ENCODE measurements around the gene ERG28. TPM values are rescaled to one million over a fixed set of nuclear protein-coding genes. Genes with fewer than 3 reads are reported as not detected.
A peak's percentile ranks its signal among the peaks of the same experiment; 100 is the strongest.
"Not testable (repeated sequence)": the region's sequence is repeated elsewhere in the genome, so short reads cannot be mapped to it uniquely, and the experiment has no call there.

Gene ERG28
- 10 to 100 TPM; 11.7 to 12.7 TPM for total RNA-seq
- 10 to 100 TPM; 27.0 to 34.2 (median 29.4) TPM for polyA plus RNA-seq
- 10.3 to 36.7 (median 26.8) reads per million in 6 experiments for total RNA-seq

- peaks cover 0 to 25% (median 3%) of the 10 kb centered on the region in 3 donors for H3K36me3 Mint-ChIP-seq
- POLR2A ChIA-PET: interaction anchor here (0.6 to 1.8 kb wide), 8 partner anchors 138 to 677 kb away, joined by 3 to 5 read pairs (median 3); partner anchors contain the start of genes BATF and TGFB3
- H3K27ac Mint-ChIP-seq: peak within 1 kb of the TSS; percentile 92 to 99 (median 98)
- peak; percentile 93 to 98 (median 97) for DNase-seq
- ATAC-seq: peak; percentile 94
- H3K27me3 Mint-ChIP-seq: no peaks in the 10 kb centered on the region
- peaks cover 7 to 36% (median 26%) of the 10 kb centered on the region in 4 donors for H3K4me1 Mint-ChIP-seq
- no peaks in the 10 kb centered on the region for H3K9me3 Mint-ChIP-seq
- H3K4me3 Mint-ChIP-seq: peak within 1 kb of the TSS; percentile 90 to 100 (median 97)
These were observed at the start of gene ERG28, which contains the start of gene TTLL5 for GRCh38 chr14:75660630-75661498. TSS of gene ERG28 (minus strand) at chr14:75660876. CDS start at chr14:75657502, 3,374 bp downstream. TSS of gene TTLL5 (plus strand) at chr14:75661246. CDS start at chr14:75663150, 1,904 bp downstream.

- ATAC-seq (peak; percentile 66 to 82), DNase-seq (peak; percentile 27 to 78 (median 52))
- no peaks in the 10 kb centered on the region for H3K9me3 Mint-ChIP-seq
- H3K27me3 Mint-ChIP-seq: no peaks in the 10 kb centered on the region
- peaks cover 0 to 27% (median 0%) of the 10 kb centered on the region in 3 donors for H3K36me3 Mint-ChIP-seq
- POLR2A ChIA-PET: interaction anchor here (1.4 kb wide), 1 partner anchor 273 kb away, joined by 6 read pairs; the partner anchor contains the start of gene TGFB3
- H3K4me3 Mint-ChIP-seq: no peak overlapping the region
- H3K4me1 Mint-ChIP-seq: no peaks in the 10 kb centered on the region
- H3K27ac Mint-ChIP-seq: no peak overlapping the region
These were observed 48.6 kb upstream of the ERG28 start for GRCh38 chr14:75709207-75709812.

GRCh38 chr14:75705014-75705413 is 44.3 kb upstream of the ERG28 start:
- no peaks in the 10 kb centered on the region for H3K9me3 Mint-ChIP-seq
- ATAC-seq: no peak
- no peaks in the 10 kb centered on the region for H3K27me3 Mint-ChIP-seq
- no peaks in the 10 kb centered on the region for H3K4me1 Mint-ChIP-seq
- peaks cover 0 to 48% (median 3%) of the 10 kb centered on the region in 3 donors for H3K36me3 Mint-ChIP-seq
- H3K27ac Mint-ChIP-seq: no peak overlapping the region
- no peak for DNase-seq
- POLR2A ChIA-PET: no interaction called here
- H3K4me3 Mint-ChIP-seq: no peak overlapping the region

GRCh38 chr14:75703467-75703866 is 42.8 kb upstream of the ERG28 start:
- DNase-seq (no peak), ATAC-seq (no peak)
- peaks cover 0 to 64% (median 14%) of the 10 kb centered on the region in 3 donors for H3K36me3 Mint-ChIP-seq
- POLR2A ChIA-PET: no interaction called here
- H3K27me3 Mint-ChIP-seq: no peaks in the 10 kb centered on the region
- H3K4me1 Mint-ChIP-seq: peaks cover 0 to 4% (median 0%) of the 10 kb centered on the region in 4 donors
- H3K27ac Mint-ChIP-seq: no peak overlapping the region
- H3K4me3 Mint-ChIP-seq: no peak overlapping the region
- no peaks in the 10 kb centered on the region for H3K9me3 Mint-ChIP-seq

- Mint-ChIP-seq H3K27ac (no peak overlapping the region), H3K4me1 (peaks cover 0 to 7% (median 0%) of the 10 kb centered on the region in 4 donors), H3K36me3 (peaks cover 0 to 67% (median 14%) of the 10 kb centered on the region in 3 donors), H3K4me3 (no peak overlapping the region), H3K27me3 (no peaks in the 10 kb centered on the region), H3K9me3 (no peaks in the 10 kb centered on the region)
- POLR2A ChIA-PET: no interaction called here
- DNase-seq (no peak), ATAC-seq (no peak)
These were observed 42.1 kb upstream of the ERG28 start for GRCh38 chr14:75702616-75703261.

- Mint-ChIP-seq H3K27ac (no peak overlapping the region), H3K36me3 (peaks cover 0 to 66% (median 14%) of the 10 kb centered on the region in 3 donors)
These were observed 41.4 kb upstream of the ERG28 start for GRCh38 chr14:75702122-75702521.

GRCh38 chr14:75700295-75700694 is 39.6 kb upstream of the ERG28 start:
- Mint-ChIP-seq H3K36me3 (peaks cover 3 to 77% (median 21%) of the 10 kb centered on the region in 3 donors), H3K27me3 (no peaks in the 10 kb centered on the region), H3K9me3 (peaks cover 0 to 7% (median 0%) of the 10 kb centered on the region in 9 donors), H3K4me1 (peaks cover 0 to 7% (median 0%) of the 10 kb centered on the region in 4 donors), H3K4me3 (no peak overlapping the region), H3K27ac (no peak overlapping the region)
- POLR2A ChIA-PET: no interaction called here
- DNase-seq (no peak), ATAC-seq (no peak)

More at GRCh38 chr14:75702122-75702521, 41.4 kb upstream of the ERG28 start:
- no peaks in the 10 kb centered on the region for H3K27me3 Mint-ChIP-seq
- POLR2A ChIA-PET: no interaction called here
- ATAC-seq (no peak), DNase-seq (no peak)
- H3K4me1 Mint-ChIP-seq: peaks cover 0 to 7% (median 0%) of the 10 kb centered on the region in 4 donors
- H3K9me3 Mint-ChIP-seq: no peaks in the 10 kb centered on the region
- no peak overlapping the region for H3K4me3 Mint-ChIP-seq

- DNase-seq (no peak), ATAC-seq (no peak)
- peaks cover 0 to 7% (median 0%) of the 10 kb centered on the region in 4 donors for H3K4me1 Mint-ChIP-seq
- POLR2A ChIA-PET: no interaction called here
- no peaks in the 10 kb centered on the region for H3K27me3 Mint-ChIP-seq
- peaks cover 10 to 80% (median 31%) of the 10 kb centered on the region in 3 donors for H3K36me3 Mint-ChIP-seq
- H3K9me3 Mint-ChIP-seq: peaks cover 0 to 13% (median 3%) of the 10 kb centered on the region in 9 donors
- H3K27ac Mint-ChIP-seq: no peak overlapping the region
- no peak overlapping the region for H3K4me3 Mint-ChIP-seq
These were observed 38.7 kb upstream of the ERG28 start for GRCh38 chr14:75699331-75699730.

GRCh38 chr14:75697918-75698317 is 37.2 kb upstream of the ERG28 start:
- Mint-ChIP-seq H3K9me3 (peaks cover 0 to 17% (median 3%) of the 10 kb centered on the region in 9 donors), H3K4me1 (peaks cover 0 to 7% (median 0%) of the 10 kb centered on the region in 4 donors), H3K27me3 (no peaks in the 10 kb centered on the region), H3K4me3 (no peak overlapping the region), H3K36me3 (peaks cover 16 to 86% (median 41%) of the 10 kb centered on the region in 3 donors), H3K27ac (no peak overlapping the region)
- POLR2A ChIA-PET: no interaction called here
- ATAC-seq (no peak), DNase-seq (no peak)

GRCh38 chr14:75697386-75697785 is 36.7 kb upstream of the ERG28 start:
- peaks cover 21 to 87% (median 45%) of the 10 kb centered on the region in 3 donors for H3K36me3 Mint-ChIP-seq

GRCh38 chr14:75695025-75695424 is 34.3 kb upstream of the ERG28 start:
- H3K4me3 Mint-ChIP-seq, POLR2A ChIA-PET, DNase-seq, H3K27me3 Mint-ChIP-seq, ATAC-seq, H3K4me1 Mint-ChIP-seq, H3K27ac Mint-ChIP-seq: not testable (repeated sequence)
- Mint-ChIP-seq H3K36me3 (peaks cover 27 to 87% (median 67%) of the 10 kb centered on the region in 3 donors), H3K9me3 (peaks cover 0 to 17% (median 3%) of the 10 kb centered on the region in 9 donors)

More at GRCh38 chr14:75697386-75697785, 36.7 kb upstream of the ERG28 start:
- Mint-ChIP-seq H3K27ac (no peak overlapping the region), H3K4me3 (no peak overlapping the region), H3K27me3 (no peaks in the 10 kb centered on the region), H3K9me3 (peaks cover 0 to 17% (median 3%) of the 10 kb centered on the region in 9 donors), H3K4me1 (peaks cover 0 to 7% (median 0%) of the 10 kb centered on the region in 4 donors)
- ATAC-seq (no peak), DNase-seq (no peak)
- POLR2A ChIA-PET: no interaction called here

- Mint-ChIP-seq H3K27me3 (no peaks in the 10 kb centered on the region), H3K36me3 (peaks cover 22 to 63% (median 50%) of the 10 kb centered on the region in 3 donors), H3K9me3 (peaks cover 0 to 12% (median 3%) of the 10 kb centered on the region in 9 donors), H3K4me3 (no peak overlapping the region), H3K27ac (no peak overlapping the region), H3K4me1 (no peaks in the 10 kb centered on the region)
- POLR2A ChIA-PET: no interaction called here
- ATAC-seq: no peak
- no peak for DNase-seq
These were observed 29.3 kb upstream of the ERG28 start for GRCh38 chr14:75690010-75690409.

Data from naive thymus-derived CD8-positive, alpha-beta T cell (primary cell).